ENCODE measurements around the gene DNAH6. TPM values are rescaled to one million over a fixed set of nuclear protein-coding genes. Genes with fewer than 3 reads are reported as not detected.
"Not testable (repeated sequence)": the region's sequence is repeated elsewhere in the genome, so short reads cannot be mapped to it uniquely, and the experiment has no call there.

Gene DNAH6
- total RNA-seq, 1 experiment from 2014 or later = 0.32 TPM

DNA sequence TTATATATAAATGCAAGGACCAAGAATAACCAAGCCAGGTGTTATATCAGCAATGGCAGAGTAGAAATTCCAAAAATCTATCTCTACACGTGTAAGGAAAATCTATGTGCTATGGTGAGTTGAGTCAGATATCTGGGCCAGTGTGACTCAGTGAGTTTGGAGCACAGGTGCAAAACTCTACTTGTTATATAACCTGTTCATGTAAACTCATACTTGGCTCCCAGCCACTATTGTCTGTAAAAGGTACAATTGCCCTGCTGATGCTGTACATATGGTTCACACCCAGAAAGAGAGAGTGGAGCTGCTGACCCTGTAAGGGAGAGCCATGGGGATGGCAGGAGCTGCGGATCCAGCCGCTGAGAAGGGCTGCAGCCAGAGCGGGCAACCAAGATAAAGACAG lies 252.5 kb downstream of the DNAH6 start:
- Histone ChIP-seq H3K9me3 (peaks cover 14% of the 10 kb centered on the region; the same call in 1 of the 2 replicates), H3K27me3 (replicated peaks; ENCODE audit: control insufficient read depth, insufficient read depth, low read length) (no peaks in the 10 kb centered on the region), H3K36me3 (ENCODE audit: control insufficient read depth, insufficient read depth, low read length) (no peaks in the 10 kb centered on the region), H3K4me3 (ENCODE audit: low read depth, low read length) (no peak overlapping the region), H3K4me1 (no peaks in the 10 kb centered on the region)
- H3K36me3 Mint-ChIP-seq (ENCODE audit: insufficient read depth, unreplicated experiment) = no peaks in the 10 kb centered on the region
- BruUV-seq (replicated peaks) = no TSS peak
- no peak for DNase-seq
- TF ChIP-seq, protein P1, sequence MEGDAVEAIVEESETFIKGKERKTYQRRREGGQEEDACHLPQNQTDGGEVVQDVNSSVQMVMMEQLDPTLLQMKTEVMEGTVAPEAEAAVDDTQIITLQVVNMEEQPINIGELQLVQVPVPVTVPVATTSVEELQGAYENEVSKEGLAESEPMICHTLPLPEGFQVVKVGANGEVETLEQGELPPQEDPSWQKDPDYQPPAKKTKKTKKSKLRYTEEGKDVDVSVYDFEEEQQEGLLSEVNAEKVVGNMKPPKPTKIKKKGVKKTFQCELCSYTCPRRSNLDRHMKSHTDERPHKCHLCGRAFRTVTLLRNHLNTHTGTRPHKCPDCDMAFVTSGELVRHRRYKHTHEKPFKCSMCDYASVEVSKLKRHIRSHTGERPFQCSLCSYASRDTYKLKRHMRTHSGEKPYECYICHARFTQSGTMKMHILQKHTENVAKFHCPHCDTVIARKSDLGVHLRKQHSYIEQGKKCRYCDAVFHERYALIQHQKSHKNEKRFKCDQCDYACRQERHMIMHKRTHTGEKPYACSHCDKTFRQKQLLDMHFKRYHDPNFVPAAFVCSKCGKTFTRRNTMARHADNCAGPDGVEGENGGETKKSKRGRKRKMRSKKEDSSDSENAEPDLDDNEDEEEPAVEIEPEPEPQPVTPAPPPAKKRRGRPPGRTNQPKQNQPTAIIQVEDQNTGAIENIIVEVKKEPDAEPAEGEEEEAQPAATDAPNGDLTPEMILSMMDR (IDR thresholded peaks at IDR 0.05; ENCODE audit: insufficient read depth in 1 of 2, low read depth in 1 of 2, low read length in 1 of 2, severe bottlenecking in 1 of 2, unreplicated experiment in 1 of 2) = no peak
- peaks cover 8% of the 10 kb centered on the region for H3K27me3 Mint-ChIP-seq (ENCODE audit: insufficient read depth, unreplicated experiment)
- H3K9me3 Mint-ChIP-seq (ENCODE audit: unreplicated experiment) = peaks cover 19% of the 10 kb centered on the region
- POLR2A ChIA-PET = no interaction called here
- intact Hi-C loops (cut with micrococcal nuclease; ENCODE audit: unreplicated experiment) = no loop called here
- H3K4me3 Mint-ChIP-seq (ENCODE audit: unreplicated experiment) = no peak overlapping the region
- H3K4me1 Mint-ChIP-seq (ENCODE audit: low read depth, unreplicated experiment) = no peaks in the 10 kb centered on the region
- H3K27ac Mint-ChIP-seq (ENCODE audit: unreplicated experiment) = no peak overlapping the region
- CTCF ChIA-PET = no interaction called here

DNA sequence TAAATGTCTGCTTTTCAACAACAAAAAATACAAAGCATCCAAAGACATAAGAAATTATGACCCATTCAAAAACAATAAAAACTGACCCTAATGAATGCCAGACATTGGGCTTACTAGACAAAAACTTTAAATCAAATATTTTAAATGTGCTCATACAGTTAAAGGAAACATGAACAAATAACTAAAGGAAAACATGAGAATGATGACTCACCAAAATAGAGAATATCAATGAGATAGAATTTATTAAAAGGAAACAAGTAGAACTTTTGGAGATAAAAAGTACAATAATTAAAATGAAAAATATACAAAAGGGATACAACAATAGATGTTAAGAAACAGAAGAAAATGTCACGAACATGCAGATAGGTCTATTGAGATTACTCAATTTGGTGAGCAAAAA lies 254.0 kb downstream of the DNAH6 start:
- no peak for DNase-seq
- no peaks in the 10 kb centered on the region for H3K27me3 ChIP-seq (replicated peaks; ENCODE audit: control insufficient read depth, insufficient read depth, low read length)
- intact Hi-C loops (cut with micrococcal nuclease; ENCODE audit: unreplicated experiment) = no loop called here
- Mint-ChIP-seq H3K27me3 (ENCODE audit: insufficient read depth, unreplicated experiment) (peaks cover 5% of the 10 kb centered on the region), H3K4me1 (ENCODE audit: low read depth, unreplicated experiment) (no peaks in the 10 kb centered on the region), H3K9me3 (ENCODE audit: unreplicated experiment) (peaks cover 34% of the 10 kb centered on the region), H3K27ac (ENCODE audit: unreplicated experiment) (no peak overlapping the region), H3K36me3 (ENCODE audit: insufficient read depth, unreplicated experiment) (no peaks in the 10 kb centered on the region), H3K4me3 (ENCODE audit: unreplicated experiment) (no peak overlapping the region)
- peaks cover 8% of the 10 kb centered on the region; the same call in 1 of the 2 replicates for H3K9me3 ChIP-seq
- ChIA-PET CTCF (no interaction called here), POLR2A (no interaction called here)
- H3K36me3 ChIP-seq (ENCODE audit: control insufficient read depth, insufficient read depth, low read length) = no peaks in the 10 kb centered on the region
- TF ChIP-seq, protein P1 (IDR thresholded peaks at IDR 0.05; ENCODE audit: insufficient read depth in 1 of 2, low read depth in 1 of 2, low read length in 1 of 2, severe bottlenecking in 1 of 2, unreplicated experiment in 1 of 2) = no peak
- H3K4me1 ChIP-seq = no peaks in the 10 kb centered on the region
- BruUV-seq (replicated peaks) = no TSS peak
- H3K4me3 ChIP-seq (ENCODE audit: low read depth, low read length) = no peak overlapping the region

GRCh38 chr2:84771251-84771650 lies 255.0 kb downstream of the DNAH6 start:
- Mint-ChIP-seq H3K27ac (ENCODE audit: unreplicated experiment) (no peak overlapping the region), H3K4me3 (ENCODE audit: unreplicated experiment) (no peak overlapping the region), H3K27me3 (ENCODE audit: insufficient read depth, unreplicated experiment) (peaks cover 3% of the 10 kb centered on the region), H3K4me1 (ENCODE audit: low read depth, unreplicated experiment) (no peaks in the 10 kb centered on the region), H3K9me3 (ENCODE audit: unreplicated experiment) (peaks cover 41% of the 10 kb centered on the region), H3K36me3 (ENCODE audit: insufficient read depth, unreplicated experiment) (no peaks in the 10 kb centered on the region)
- no peaks in the 10 kb centered on the region for H3K27me3 ChIP-seq (replicated peaks; ENCODE audit: control insufficient read depth, insufficient read depth, low read length)
- no peak overlapping the region for H3K4me3 ChIP-seq (ENCODE audit: low read depth, low read length)
- DNase-seq = no peak
- POLR2A ChIA-PET = no interaction called here
- intact Hi-C loops (cut with micrococcal nuclease; ENCODE audit: unreplicated experiment) = no loop called here
- CTCF ChIA-PET = no interaction called here
- TF ChIP-seq, protein P1 (IDR thresholded peaks at IDR 0.05; ENCODE audit: insufficient read depth in 1 of 2, low read depth in 1 of 2, low read length in 1 of 2, severe bottlenecking in 1 of 2, unreplicated experiment in 1 of 2) = no peak
- H3K4me1 ChIP-seq = no peaks in the 10 kb centered on the region
- BruUV-seq (replicated peaks) = no TSS peak
- no peaks in the 10 kb centered on the region for H3K36me3 ChIP-seq (ENCODE audit: control insufficient read depth, insufficient read depth, low read length)
- H3K9me3 ChIP-seq = peaks cover 7% of the 10 kb centered on the region; the same call in 1 of the 2 replicates

- intact Hi-C loops (cut with micrococcal nuclease; ENCODE audit: unreplicated experiment); H3K4me1 ChIP-seq; H3K4me1 Mint-ChIP-seq (ENCODE audit: low read depth, unreplicated experiment); H3K4me3 Mint-ChIP-seq (ENCODE audit: unreplicated experiment); H3K9me3 ChIP-seq; H3K36me3 ChIP-seq (ENCODE audit: control insufficient read depth, insufficient read depth, low read length); H3K27me3 Mint-ChIP-seq (ENCODE audit: insufficient read depth, unreplicated experiment); H3K36me3 Mint-ChIP-seq (ENCODE audit: insufficient read depth, unreplicated experiment); POLR2A ChIA-PET; BruUV-seq (replicated peaks); H3K4me3 ChIP-seq (ENCODE audit: low read depth, low read length); DNase-seq; H3K27me3 ChIP-seq (replicated peaks; ENCODE audit: control insufficient read depth, insufficient read depth, low read length); H3K27ac Mint-ChIP-seq (ENCODE audit: unreplicated experiment); CTCF ChIA-PET: not testable (repeated sequence)
- H3K9me3 Mint-ChIP-seq (ENCODE audit: unreplicated experiment) = peaks cover 41% of the 10 kb centered on the region
These were observed 257.3 kb downstream of the DNAH6 start for GRCh38 chr2:84773562-84773961.

All from Caco-2 (cell line).